Tibial nerve (tissue), 4 donors: ENCODE data around the gene CENPX. TPM values are rescaled to one million over a fixed set of nuclear protein-coding genes. Genes with fewer than 3 reads are reported as not detected.

Experiments
- DNase-seq, 2 donors: peaks; one replicate each; pipeline ENCODE4 v3.0.0-alpha.2; 2019; ENCODE audit warnings: low spot score in 2 of 2
- H3K27ac ChIP-seq, 4 donors: fragments of 200-600 bp; sonication (generic) in 3 of 4; one replicate each; pipeline ENCODE4 v1.5.1; 2017 to 2019; ENCODE audit warnings: mild to moderate bottlenecking in 1 of 4
- H3K27me3 ChIP-seq, 2 donors: fragments of 200-600 bp; sonication (generic) in 1 of 2; one replicate each; pipeline versions ENCODE4 v1.5.1 to v1.6.0; 2017 to 2019
- H3K36me3 ChIP-seq, 3 donors: fragments of 200-600 bp; sonication (generic); one replicate each; pipeline ENCODE4 v1.5.1; 2018 to 2019
- H3K4me1 ChIP-seq, 4 donors: fragments of 200-600 bp; sonication (generic) in 3 of 4; one replicate each; pipeline ENCODE4 v1.5.1; 2017 to 2019
- H3K4me3 ChIP-seq, 4 donors: fragments of 200-600 bp; sonication (generic) in 3 of 4; one replicate each; pipeline ENCODE4 v1.5.1; 2017 to 2019; ENCODE audit warnings: mild to moderate bottlenecking in 1 of 4, moderate library complexity in 1 of 4
- H3K9me3 ChIP-seq, 4 donors: fragments of 200-600 bp; sonication (generic) in 3 of 4; one replicate each; pipeline ENCODE4 v1.5.1; 2017 to 2019
- CTCF ChIP-seq, 5 experiments: fragments of 200-600 bp in 3 of 5; fragments of 450-650 bp in 2 of 5; sonication (generic) in 3 of 5; IDR thresholded peaks; one replicate each; pipeline ENCODE4 v1.5.1; 2016 to 2019; ENCODE audit warnings: antibody characterized with exemption in 5 of 5, mild to moderate bottlenecking in 3 of 5, moderate library complexity in 2 of 5
- EP300 ChIP-seq, 2 donors: sonication (generic); formaldehyde crosslinking; IDR thresholded peaks; one replicate each; pipeline ENCODE4 v1.6.1; 2017; ENCODE audit warnings: antibody characterized with exemption in 2 of 2, mild to moderate bottlenecking in 1 of 2
- POLR2A ChIP-seq, 2 donors: fragments of 450-650 bp; IDR thresholded peaks; one replicate each; pipeline ENCODE4 v1.6.1; 2017; ENCODE audit warnings: antibody characterized with exemption in 2 of 2, mild to moderate bottlenecking in 2 of 2, moderate library complexity in 2 of 2
- WGBS, 2 donors: methylation state at CpG; one replicate each; pipeline ENCODE4 v1.1.5; 2018; 5-methylcytosine and 5-hydroxymethylcytosine counted together
- total RNA-seq, 4 donors: library from RNA; depleted of rRNA; stranded (reverse); fragments of >200 nt; gene quantifications; one replicate each; pipeline ENCODE4 v1.1.0, GENCODE V29; 2016

CENPX gene
- total RNA-seq, 4 donors from 2014 or later = 69.9 to 143 (median 78.0) TPM

- 78 to 79% methylated on average over 33 to 36 of the region's 36 CpGs for WGBS, 2 donors
- TF ChIP-seq EP300 (IDR thresholded peaks at IDR 0.05) (no peak), CTCF (IDR thresholded peaks at IDR 0.05) (no peak), POLR2A (IDR thresholded peaks at IDR 0.05) (no peak)
- H3K4me3 ChIP-seq = no peak overlapping the region
- peaks cover 0 to 20% (median 0%) of the 10 kb centered on the region in 3 donors for H3K36me3 ChIP-seq
- DNase-seq = no peak
- H3K27me3 ChIP-seq = no peaks in the 10 kb centered on the region
- no peak overlapping the region for H3K27ac ChIP-seq
- H3K4me1 ChIP-seq = peaks cover 0 to 32% (median 16%) of the 10 kb centered on the region in 4 donors
- H3K9me3 ChIP-seq = no peaks in the 10 kb centered on the region
Measured at GRCh38 chr17:81999976-82000802, 22.5 kb downstream of the CENPX start.

- Histone ChIP-seq H3K4me3 (no peak overlapping the region), H3K36me3 (peaks cover 0 to 20% (median 0%) of the 10 kb centered on the region in 3 donors), H3K9me3 (no peaks in the 10 kb centered on the region), H3K27me3 (no peaks in the 10 kb centered on the region), H3K27ac (no peak overlapping the region), H3K4me1 (peaks cover 0 to 33% (median 20%) of the 10 kb centered on the region in 4 donors)
- 86 to 90% methylated on average over 11 to 12 of the region's 12 CpGs for WGBS, 2 donors
- no peak for DNase-seq
- TF ChIP-seq CTCF (IDR thresholded peaks at IDR 0.05) (no peak), EP300 (IDR thresholded peaks at IDR 0.05) (no peak), POLR2A (IDR thresholded peaks at IDR 0.05) (no peak)
Measured at GRCh38 chr17:81999587-81999975, 23.1 kb downstream of the CENPX start.

GRCh38 chr17:81998691-81999438, 23.8 kb downstream of the CENPX start:
- TF ChIP-seq CTCF (IDR thresholded peaks at IDR 0.05) (no peak), POLR2A (IDR thresholded peaks at IDR 0.05) (no peak), EP300 (IDR thresholded peaks at IDR 0.05) (no peak)
- Histone ChIP-seq H3K27me3 (no peaks in the 10 kb centered on the region), H3K27ac (no peak overlapping the region), H3K36me3 (peaks cover 0 to 20% (median 0%) of the 10 kb centered on the region in 3 donors), H3K4me3 (no peak overlapping the region), H3K4me1 (peaks cover 0 to 33% (median 20%) of the 10 kb centered on the region in 4 donors), H3K9me3 (no peaks in the 10 kb centered on the region)
- no peak for DNase-seq
- WGBS, 2 donors = 78 to 80% methylated on average over 13 to 14 of the region's 14 CpGs

- Histone ChIP-seq H3K4me1 (peaks cover 0 to 32% (median 15%) of the 10 kb centered on the region in 4 donors), H3K27me3 (no peaks in the 10 kb centered on the region), H3K27ac (no peak overlapping the region), H3K36me3 (peaks cover 0 to 20% (median 0%) of the 10 kb centered on the region in 3 donors), H3K9me3 (no peaks in the 10 kb centered on the region), H3K4me3 (no peak overlapping the region)
- DNase-seq = no peak
- TF ChIP-seq EP300 (IDR thresholded peaks at IDR 0.05) = no peak
- no peak for TF ChIP-seq CTCF (IDR thresholded peaks at IDR 0.05)
- no peak for TF ChIP-seq POLR2A (IDR thresholded peaks at IDR 0.05)
- 77 to 83% methylated on average over 7 of the region's 7 CpGs for WGBS, 2 donors
Measured at GRCh38 chr17:81998212-81998611, 24.5 kb downstream of the CENPX start.
